Thyroid gland (tissue), 4 donors: ENCODE measurements around the gene UQCC5. TPM values are rescaled to one million over a fixed set of nuclear protein-coding genes. Genes with fewer than 3 reads are reported as not detected.
A peak's percentile ranks its signal among the peaks of the same experiment; 100 is the strongest.

Experiments
- DNase-seq, 2 donors: peaks; one replicate each; pipeline ENCODE4 v3.0.0-alpha.2; 2019
- H3K27ac ChIP-seq, 3 donors: fragments of 200-600 bp; sonication (generic); 1 replicate in 2 of 3; 2 replicates in 1 of 3; pipeline ENCODE4 v1.5.1; 2016 to 2019; ENCODE audit warnings: mild to moderate bottlenecking in 1 of 3, moderate library complexity in 1 of 3
- H3K27me3 ChIP-seq: fragments of 200-600 bp; sonication (generic); one replicate; pipeline ENCODE4 v1.5.1; 2019
- H3K36me3 ChIP-seq, 2 donors: fragments of 200-600 bp; sonication (generic); one replicate each; pipeline ENCODE4 v1.5.1; 2016 to 2019
- H3K4me1 ChIP-seq, 2 donors: fragments of 200-600 bp; sonication (generic); one replicate each; pipeline ENCODE4 v1.5.1; 2017 to 2019
- H3K4me3 ChIP-seq, 3 donors: fragments of 200-600 bp; sonication (generic); replicated peaks in 1 of 3; 1 replicate in 2 of 3; 2 replicates in 1 of 3; pipeline ENCODE4 v1.5.1; 2016; ENCODE audit warnings: mild to moderate bottlenecking in 1 of 3
- H3K9me3 ChIP-seq: fragments of 200-600 bp; sonication (generic); one replicate; pipeline ENCODE4 v1.5.1; 2017
- POLR2A ChIP-seq, 2 donors: fragments of 450-650 bp; IDR thresholded peaks; one replicate each; pipeline ENCODE4 v1.6.1; 2017; ENCODE audit warnings: antibody characterized with exemption in 2 of 2, mild to moderate bottlenecking in 2 of 2, moderate library complexity in 1 of 2
- WGBS, 2 donors: methylation state at CpG; one replicate each; pipeline ENCODE4 v1.1.5; 2017; 5-methylcytosine and 5-hydroxymethylcytosine counted together
- intact Hi-C: fragments of 100-400 bp; cut with DNase I; formaldehyde crosslinking; loops from one replicate; pipeline ENCODE4 v1.15.1; 2023
- total RNA-seq, 4 donors: library from RNA; depleted of rRNA; stranded (reverse); fragments of >200 nt; gene quantifications; one replicate each; pipeline ENCODE4 v1.2.3, GENCODE V29; 2016
- TF ChIP-seq, protein P1 (sequence below), 6 experiments: fragments of 200-600 bp in 3 of 6; fragments of 450-650 bp in 3 of 6; sonication (generic) in 3 of 6; IDR thresholded peaks; one replicate each; pipeline ENCODE4 v1.5.1; 2016 to 2019; ENCODE audit warnings: antibody characterized with exemption in 6 of 6, mild to moderate bottlenecking in 2 of 6, inconsistent platforms in 1 of 6, moderate library complexity in 1 of 6

UQCC5 gene
- total RNA-seq, 4 donors from 2014 or later, result 4.8 to 34.3 (median 9.4) TPM

DNA sequence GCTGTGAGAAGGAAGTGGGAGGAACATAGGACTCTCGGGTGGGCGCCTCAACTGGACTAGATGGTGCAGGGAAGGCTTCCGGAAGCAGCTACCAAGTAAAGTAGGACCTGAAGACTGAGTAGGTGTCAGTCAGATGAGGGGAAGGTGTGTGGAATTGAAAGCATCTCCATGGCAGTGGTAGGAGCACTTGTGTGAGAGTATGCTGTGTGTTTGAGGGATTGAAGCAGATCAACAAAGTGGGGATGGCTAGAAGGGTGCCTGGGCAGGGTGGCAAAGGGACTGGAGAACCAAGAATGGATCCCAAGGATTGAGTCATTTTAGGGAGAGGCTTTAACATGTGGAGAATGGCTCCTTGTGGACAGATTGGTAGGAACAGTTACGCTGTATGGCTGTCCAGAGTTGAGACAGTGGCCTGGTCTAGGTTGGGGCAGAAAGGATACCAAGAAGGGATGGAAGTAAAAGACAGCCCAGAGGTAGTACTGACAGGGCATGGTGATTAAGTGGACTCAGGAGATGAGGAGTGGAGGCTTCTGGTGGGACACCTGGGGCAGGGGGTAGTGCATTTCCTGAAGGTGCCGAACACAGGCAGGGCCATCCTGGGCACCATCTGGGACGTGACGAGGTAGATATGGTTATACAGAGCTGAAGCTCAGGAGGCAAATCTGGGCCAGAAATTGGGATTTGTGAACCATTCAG is 1.5 kb downstream of the UQCC5 start:
- peaks cover 0 to 3% of the 10 kb centered on the region in 2 donors for H3K36me3 ChIP-seq
- no peaks in the 10 kb centered on the region for H3K9me3 ChIP-seq
- peaks cover 42 to 63% of the 10 kb centered on the region in 2 donors for H3K4me1 ChIP-seq
- H3K27me3 ChIP-seq, result no peaks in the 10 kb centered on the region
- TF ChIP-seq, protein P1, sequence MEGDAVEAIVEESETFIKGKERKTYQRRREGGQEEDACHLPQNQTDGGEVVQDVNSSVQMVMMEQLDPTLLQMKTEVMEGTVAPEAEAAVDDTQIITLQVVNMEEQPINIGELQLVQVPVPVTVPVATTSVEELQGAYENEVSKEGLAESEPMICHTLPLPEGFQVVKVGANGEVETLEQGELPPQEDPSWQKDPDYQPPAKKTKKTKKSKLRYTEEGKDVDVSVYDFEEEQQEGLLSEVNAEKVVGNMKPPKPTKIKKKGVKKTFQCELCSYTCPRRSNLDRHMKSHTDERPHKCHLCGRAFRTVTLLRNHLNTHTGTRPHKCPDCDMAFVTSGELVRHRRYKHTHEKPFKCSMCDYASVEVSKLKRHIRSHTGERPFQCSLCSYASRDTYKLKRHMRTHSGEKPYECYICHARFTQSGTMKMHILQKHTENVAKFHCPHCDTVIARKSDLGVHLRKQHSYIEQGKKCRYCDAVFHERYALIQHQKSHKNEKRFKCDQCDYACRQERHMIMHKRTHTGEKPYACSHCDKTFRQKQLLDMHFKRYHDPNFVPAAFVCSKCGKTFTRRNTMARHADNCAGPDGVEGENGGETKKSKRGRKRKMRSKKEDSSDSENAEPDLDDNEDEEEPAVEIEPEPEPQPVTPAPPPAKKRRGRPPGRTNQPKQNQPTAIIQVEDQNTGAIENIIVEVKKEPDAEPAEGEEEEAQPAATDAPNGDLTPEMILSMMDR (IDR thresholded peaks at IDR 0.05), result no peak
- no peak for TF ChIP-seq POLR2A (IDR thresholded peaks at IDR 0.05)
- no peak for DNase-seq
- 70 to 73% methylated on average over 7 of the region's 7 CpGs for WGBS, 2 donors
- peak overlapping the region; percentile 49 to 68 (median 51) for H3K4me3 ChIP-seq
- intact Hi-C loops, result loop anchor here (5.0 kb wide), 1 partner anchor 486 kb away; no protein-coding TSS in a partner anchor
- peak overlapping the region; percentile 92 to 94 (median 93) for H3K27ac ChIP-seq

DNA sequence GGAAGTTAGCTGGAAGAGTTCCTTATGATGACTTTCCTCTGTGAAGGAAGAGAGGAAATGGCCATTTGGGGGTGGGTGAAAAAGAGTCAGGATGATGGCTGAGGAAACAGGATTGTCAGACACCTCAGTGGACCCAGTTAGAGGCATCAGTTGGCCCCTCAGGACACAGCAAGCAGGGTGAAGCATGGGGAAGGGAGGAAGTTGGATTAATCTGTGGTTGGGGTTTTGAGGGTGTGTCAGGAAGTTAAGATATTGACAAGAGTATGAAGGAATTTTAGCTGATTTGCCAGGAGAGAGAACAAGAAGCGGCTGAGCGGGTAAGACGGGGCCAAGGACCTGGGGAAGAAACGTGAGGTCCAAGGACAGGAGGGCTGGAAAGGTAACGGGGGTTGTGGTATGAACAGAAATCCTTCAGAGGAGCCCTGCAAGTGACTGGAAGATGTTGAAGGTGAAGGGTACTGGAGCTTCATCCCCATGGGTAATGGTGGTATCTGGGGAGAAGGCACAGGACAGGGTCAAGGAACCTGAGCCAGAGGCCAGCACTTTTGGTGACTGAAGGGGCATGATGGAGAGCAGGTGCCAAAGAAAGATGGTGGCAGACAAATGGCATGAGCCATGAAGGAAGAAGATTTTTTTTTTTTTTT is 2.7 kb downstream of the UQCC5 start:
- H3K9me3 ChIP-seq, result no peaks in the 10 kb centered on the region
- no peak for TF ChIP-seq POLR2A (IDR thresholded peaks at IDR 0.05)
- TF ChIP-seq, protein P1 (IDR thresholded peaks at IDR 0.05), result no peak
- H3K4me3 ChIP-seq, result no peak overlapping the region
- intact Hi-C loops, result loop anchor here (5.0 kb wide), 1 partner anchor 487 kb away; no protein-coding TSS in a partner anchor
- H3K27me3 ChIP-seq, result no peaks in the 10 kb centered on the region
- H3K36me3 ChIP-seq, result peaks cover 0 to 3% of the 10 kb centered on the region in 2 donors
- peak overlapping the region in 2 of 3 donors; percentile 93 to 94 for H3K27ac ChIP-seq
- no peak for DNase-seq
- peaks cover 37 to 61% of the 10 kb centered on the region in 2 donors for H3K4me1 ChIP-seq
- WGBS, 2 donors, result 91 to 95% methylated on average over 5 of the region's 5 CpGs

GRCh38 chr3:52541050-52541449 is 4.6 kb downstream of the UQCC5 start:
- intact Hi-C loops, result no loop called here
- no peak overlapping the region for H3K4me3 ChIP-seq
- peaks cover 0 to 3% of the 10 kb centered on the region in 2 donors for H3K36me3 ChIP-seq
- no peak overlapping the region for H3K27ac ChIP-seq
- 79 to 90% methylated on average over 2 of the region's 2 CpGs for WGBS, 2 donors
- peaks cover 40 to 61% of the 10 kb centered on the region in 2 donors for H3K4me1 ChIP-seq
- no peaks in the 10 kb centered on the region for H3K9me3 ChIP-seq
- no peaks in the 10 kb centered on the region for H3K27me3 ChIP-seq
- no peak for DNase-seq
- TF ChIP-seq, protein P1 (IDR thresholded peaks at IDR 0.05), result no peak
- no peak for TF ChIP-seq POLR2A (IDR thresholded peaks at IDR 0.05)

GRCh38 chr3:52544937-52545336 is 8.5 kb downstream of the UQCC5 start:
- no peaks in the 10 kb centered on the region for H3K27me3 ChIP-seq
- DNase-seq, result peak; percentile 54 to 65
- peaks cover 16 to 33% of the 10 kb centered on the region in 2 donors for H3K4me1 ChIP-seq
- TF ChIP-seq, protein P1 (IDR thresholded peaks at IDR 0.05), result no peak
- TF ChIP-seq POLR2A (IDR thresholded peaks at IDR 0.05), result no peak
- H3K4me3 ChIP-seq, result no peak overlapping the region
- H3K9me3 ChIP-seq, result no peaks in the 10 kb centered on the region
- peak overlapping the region; percentile 15 to 59 (median 38) for H3K27ac ChIP-seq
- intact Hi-C loops, result no loop called here
- WGBS, 2 donors, result 54 to 72% methylated on average over 4 of the region's 4 CpGs
- H3K36me3 ChIP-seq, result peaks cover 20 to 26% of the 10 kb centered on the region in 2 donors
